ENCODE data around the gene AGAP1.

GRCh38 chr2:235527806-235528469, 34.1 kb downstream of the AGAP1 start:
- TF ChIP-seq CTCF (IDR thresholded peaks at IDR 0.05; ENCODE audit: low read depth, low read length, poor library complexity, severe bottlenecking) (no peak), EZH2phosphoT487 (IDR thresholded peaks at IDR 0.05; ENCODE audit: borderline replicate concordance, low read length) (no peak)

All from DOHH2 (cell line).